Measurements from ENCODE around the gene CDCA5.

Gene CDCA5

GRCh38 chr11:65040847-65041622 lies 42.8 kb downstream of the CDCA5 start, which contains the start of gene SAC3D1:
SAC3D1 (plus strand) TSS chr11:65041210; CDS start chr11:65041293, 83 bp downstream.
- DNase-seq, result peak; percentile 67

GRCh38 chr11:65040520-65040846 lies 43.4 kb downstream of the CDCA5 start:
- no peak for DNase-seq

- no peak for DNase-seq
Measured at GRCh38 chr11:65036931-65037330, 46.9 kb downstream of the CDCA5 start.

GRCh38 chr11:65035579-65035978 lies 48.3 kb downstream of the CDCA5 start:
- no peak for DNase-seq

- DNase-seq, result no peak
Measured at GRCh38 chr11:65034423-65034822, 49.4 kb downstream of the CDCA5 start.

- no peak for DNase-seq
Measured at GRCh38 chr11:65032216-65032615, 51.6 kb downstream of the CDCA5 start.

All from activated gamma-delta T cell (primary cell).